Spleen (tissue), 11 donors: ENCODE results near the gene RAB27A. TPM values are rescaled to one million over a fixed set of nuclear protein-coding genes. Genes with fewer than 3 reads are reported as not detected.
"Not testable (repeated sequence)": the region's sequence is repeated elsewhere in the genome, so short reads cannot be mapped to it uniquely, and the experiment has no call there.

Source experiments
- DNase-seq: peaks from one replicate; pipeline ENCODE4 v3.0.0-alpha.2; 2020
- H3K27ac ChIP-seq, 8 donors: fragments of 200-600 bp; sonication (generic) in 7 of 8; 1 replicate in 4 of 8; 2 replicates in 4 of 8; pipeline versions ENCODE4 v1.5.0 to v1.8.0; 2016 to 2021; ENCODE audit warnings: inconsistent platforms in 4 of 8, mild to moderate bottlenecking in 4 of 8, moderate library complexity in 1 of 8
- H3K27me3 ChIP-seq, 7 donors: fragments of 200-600 bp; sonication (generic) in 6 of 7; replicated peaks in 1 of 7; 1 replicate in 4 of 7; 2 replicates in 3 of 7; pipeline versions ENCODE4 v1.5.0 to v1.8.0; 2016 to 2021; ENCODE audit warnings: inconsistent platforms in 3 of 7, mild to moderate bottlenecking in 1 of 7
- H3K36me3 ChIP-seq, 6 donors: fragments of 200-600 bp; sonication (generic) in 5 of 6; 1 replicate in 4 of 6; 2 replicates in 2 of 6; pipeline versions ENCODE4 v1.5.0 to v1.8.0; 2016 to 2021; ENCODE audit warnings: inconsistent platforms in 2 of 6
- H3K4me1 ChIP-seq, 6 donors: fragments of 200-600 bp; sonication (generic) in 5 of 6; 1 replicate in 3 of 6; 2 replicates in 3 of 6; pipeline versions ENCODE4 v1.5.0 to v1.8.0; 2016 to 2021; ENCODE audit warnings: inconsistent platforms in 3 of 6
- H3K4me3 ChIP-seq, 8 donors: fragments of 200-600 bp; sonication (generic) in 7 of 8; 1 replicate in 4 of 8; 2 replicates in 4 of 8; pipeline versions ENCODE4 v1.5.0 to v1.8.0; 2016 to 2021; ENCODE audit warnings: inconsistent platforms in 4 of 8, mild to moderate bottlenecking in 4 of 8, moderate library complexity in 2 of 8
- H3K9me3 ChIP-seq, 8 donors: fragments of 200-600 bp; sonication (generic) in 7 of 8; 1 replicate in 4 of 8; 2 replicates in 4 of 8; pipeline versions ENCODE4 v1.5.0 to v1.8.0; 2016 to 2021; ENCODE audit warnings: inconsistent platforms in 4 of 8
- POLR2A ChIP-seq, 3 donors: fragments of 450-650 bp; IDR thresholded peaks; one replicate each; pipeline ENCODE4 v1.5.1; 2017; ENCODE audit warnings: antibody characterized with exemption in 3 of 3, mild to moderate bottlenecking in 1 of 3
- POLR2AphosphoS5 ChIP-seq, 3 donors: sonication (generic); formaldehyde crosslinking; IDR thresholded peaks; one replicate each; pipeline ENCODE4 v1.5.1; 2017; ENCODE audit warnings: antibody characterized with exemption in 3 of 3
- WGBS, 5 donors: extraction: QIAGEN DNeasy Blood & Tissue Kit in 3 of 5; methylation state at CpG; one replicate each; pipeline versions ENCODE4 v1.1.5 to v1.1.7; 2013 to 2018; 5-methylcytosine and 5-hydroxymethylcytosine counted together
- intact Hi-C: fragments of 100-400 bp; cut with DNase I; formaldehyde crosslinking; loops from one replicate; pipeline ENCODE4 v1.15.0; 2023; ENCODE audit warnings: low total_unique reads
- polyA plus RNA-seq, 3 donors: library from polyadenylated mRNA; stranded (reverse); fragments of 200-250 nt; gene quantifications; one replicate each; pipeline ENCODE4 v1.2.1, GENCODE V29; 2013
- total RNA-seq, 7 donors: library from RNA; depleted of rRNA in 3 of 7; stranded (reverse); fragments of >200 nt in 3 of 7; fragmentation: NEBNext Ultra II Directional in 4 of 7; extraction: Animal tissue kit (Norgen Biotek cat#: 25700) in 4 of 7; gene quantifications; one replicate each; pipeline versions ENCODE4 v1.1.0 to v1.2.1, GENCODE V29; 2016 to 2021
- TF ChIP-seq, protein P1 (sequence below), 11 experiments: fragments of 200-600 bp in 7 of 11; fragments of 450-650 bp in 4 of 11; sonication (generic) in 4 of 11; IDR thresholded peaks in 8 of 11; conservative IDR thresholded peaks in 3 of 11; 1 replicate in 7 of 11; 2 replicates in 4 of 11; pipeline versions ENCODE4 v1.4.0 to v1.8.0; 2016 to 2021; ENCODE audit warnings: antibody characterized with exemption in 11 of 11, inconsistent platforms in 4 of 11, mild to moderate bottlenecking in 1 of 11
- donor health status: healthy with polysubstance abuse.
- donor health status: DM: no; HTN: no; CAD: no; lungs with moderate emphysema.
- donor health status: DM: no; HTN: no; CAD: no.
- donor health status: Bipolar disorder and iron deficiency.
- donor health status: healthy.
- donor health status: DM: no; HTN: no; CAD: no.
- donor health status: DM: yes; HTN: yes; CAD: no.

RAB27A gene
- total and polyA plus RNA-seq, 10 donors: 9.4 to 72.0 (median 36.5) TPM

- TF ChIP-seq POLR2AphosphoS5 (IDR thresholded peaks at IDR 0.05) (peak in 2 of 3 donors; percentile 23 to 47), POLR2A (IDR thresholded peaks at IDR 0.05) (no peak)
- TF ChIP-seq, protein P1, sequence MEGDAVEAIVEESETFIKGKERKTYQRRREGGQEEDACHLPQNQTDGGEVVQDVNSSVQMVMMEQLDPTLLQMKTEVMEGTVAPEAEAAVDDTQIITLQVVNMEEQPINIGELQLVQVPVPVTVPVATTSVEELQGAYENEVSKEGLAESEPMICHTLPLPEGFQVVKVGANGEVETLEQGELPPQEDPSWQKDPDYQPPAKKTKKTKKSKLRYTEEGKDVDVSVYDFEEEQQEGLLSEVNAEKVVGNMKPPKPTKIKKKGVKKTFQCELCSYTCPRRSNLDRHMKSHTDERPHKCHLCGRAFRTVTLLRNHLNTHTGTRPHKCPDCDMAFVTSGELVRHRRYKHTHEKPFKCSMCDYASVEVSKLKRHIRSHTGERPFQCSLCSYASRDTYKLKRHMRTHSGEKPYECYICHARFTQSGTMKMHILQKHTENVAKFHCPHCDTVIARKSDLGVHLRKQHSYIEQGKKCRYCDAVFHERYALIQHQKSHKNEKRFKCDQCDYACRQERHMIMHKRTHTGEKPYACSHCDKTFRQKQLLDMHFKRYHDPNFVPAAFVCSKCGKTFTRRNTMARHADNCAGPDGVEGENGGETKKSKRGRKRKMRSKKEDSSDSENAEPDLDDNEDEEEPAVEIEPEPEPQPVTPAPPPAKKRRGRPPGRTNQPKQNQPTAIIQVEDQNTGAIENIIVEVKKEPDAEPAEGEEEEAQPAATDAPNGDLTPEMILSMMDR (IDR thresholded peaks at IDR 0.05 in 8 of 11, conservative IDR thresholded peaks at IDR 0.05 in 3 of 11): peak; percentile 80 to 95 (median 91)
- Histone ChIP-seq H3K4me3 (peak overlapping the region; percentile 58 to 96 (median 86)), H3K27ac (peak overlapping the region; percentile 79 to 98 (median 94)), H3K27me3 (no peaks in the 10 kb centered on the region), H3K4me1 (peaks cover 0 to 60% (median 32%) of the 10 kb centered on the region in 6 donors), H3K9me3 (no peaks in the 10 kb centered on the region), H3K36me3 (no peaks in the 10 kb centered on the region)
- intact Hi-C loops: loop anchor here (2.0 to 10.0 kb wide), 2 partner anchors 74 to 144 kb away; no protein-coding TSS in a partner anchor
- 21 to 27% (median 22%) methylated on average over 17 of the region's 17 CpGs for WGBS, 5 donors
- peak; percentile 97 for DNase-seq
Observed at GRCh38 chr15:55290528-55291057, 980 bp upstream of the RAB27A start.

DNA sequence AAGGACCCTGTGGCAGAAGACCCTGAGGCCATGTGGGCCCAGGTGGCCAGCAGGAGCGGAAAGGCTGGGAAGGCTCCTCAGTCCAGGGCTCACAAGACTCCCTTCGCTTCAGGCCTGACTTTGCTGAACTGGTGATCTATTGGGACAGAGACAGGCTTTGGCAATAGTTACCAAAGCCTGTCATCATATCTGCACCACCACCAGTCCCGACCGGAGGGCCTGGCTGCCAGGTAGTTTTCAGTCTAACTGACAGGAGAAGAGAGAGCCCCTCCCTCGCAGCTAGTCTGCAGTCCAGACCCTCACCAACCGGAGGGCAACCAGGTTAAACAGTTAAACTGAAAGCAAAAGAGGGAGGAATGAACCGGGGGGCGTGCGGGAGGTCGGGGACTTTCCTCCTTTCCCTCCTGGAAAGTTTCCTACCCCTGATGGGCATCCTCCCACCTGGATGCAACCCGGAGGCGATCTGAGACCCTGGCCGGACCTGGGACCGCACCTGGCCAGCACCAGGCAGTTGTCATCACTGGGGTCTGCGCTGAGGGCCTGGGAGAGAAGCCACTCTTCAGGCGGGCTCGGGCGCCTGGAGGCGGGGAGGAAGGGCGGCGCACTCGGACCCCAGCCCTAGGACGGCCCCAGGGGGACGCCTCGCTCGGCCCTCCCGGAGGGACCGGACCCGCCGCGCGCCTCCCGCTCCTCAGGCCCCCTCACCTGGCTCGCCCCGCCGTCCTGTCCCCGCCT lies 435 bp downstream of the RAB27A start:
- Histone ChIP-seq H3K4me3 (peak overlapping the region; percentile 58 to 96 (median 86)), H3K27me3 (no peaks in the 10 kb centered on the region), H3K36me3 (no peaks in the 10 kb centered on the region), H3K4me1 (peaks cover 0 to 74% (median 41%) of the 10 kb centered on the region in 6 donors), H3K9me3 (no peaks in the 10 kb centered on the region), H3K27ac (peak overlapping the region; percentile 79 to 98 (median 94))
- intact Hi-C loops: no loop called here
- peak; percentile 85 for DNase-seq
- TF ChIP-seq POLR2AphosphoS5 (IDR thresholded peaks at IDR 0.05) (peak in 1 of 3 donors; percentile 43), POLR2A (IDR thresholded peaks at IDR 0.05) (no peak)
- TF ChIP-seq, protein P1 (IDR thresholded peaks at IDR 0.05 in 8 of 11, conservative IDR thresholded peaks at IDR 0.05 in 3 of 11): no peak
- WGBS, 5 donors: 1 to 6% (median 3%) methylated on average over 17 to 37 of the region's 37 CpGs

- intact Hi-C loops: no loop called here
Observed at GRCh38 chr15:55288006-55288717, 1.5 kb downstream of the RAB27A start.

GRCh38 chr15:55286442-55287189 lies 3.0 kb downstream of the RAB27A start:
- DNase-seq, H3K9me3 ChIP-seq, H3K36me3 ChIP-seq, intact Hi-C loops, H3K27me3 ChIP-seq: not testable (repeated sequence)
- peaks cover 7 to 88% (median 62%) of the 10 kb centered on the region in 6 donors for H3K4me1 ChIP-seq
- 86 to 96% (median 91%) methylated on average over 8 to 10 of the region's 10 CpGs for WGBS, 5 donors
- peak overlapping the region in 4 of 8 donors; percentile 88 to 98 (median 96) for H3K27ac ChIP-seq
- peak overlapping the region in 1 of 8 donors; percentile 96 for H3K4me3 ChIP-seq

More at GRCh38 chr15:55288006-55288717, 1.5 kb downstream of the RAB27A start:
- Histone ChIP-seq H3K4me3 (peak overlapping the region in 7 of 8 donors; percentile 58 to 96 (median 86)), H3K36me3 (no peaks in the 10 kb centered on the region), H3K4me1 (peaks cover 6 to 84% (median 47%) of the 10 kb centered on the region in 6 donors), H3K27ac (peak overlapping the region in 7 of 8 donors; percentile 88 to 98 (median 96)), H3K9me3 (no peaks in the 10 kb centered on the region), H3K27me3 (no peaks in the 10 kb centered on the region)
- no peak for TF ChIP-seq POLR2A (IDR thresholded peaks at IDR 0.05)
- TF ChIP-seq, protein P1 (IDR thresholded peaks at IDR 0.05 in 8 of 11, conservative IDR thresholded peaks at IDR 0.05 in 3 of 11): no peak
- TF ChIP-seq POLR2AphosphoS5 (IDR thresholded peaks at IDR 0.05): no peak
- DNase-seq: no peak
- WGBS, 5 donors: 66 to 82% (median 72%) methylated on average over 8 of the region's 8 CpGs
